PC-3 (cell line): ENCODE measurements around the gene ADARB2. TPM values are rescaled to one million over a fixed set of nuclear protein-coding genes. Genes with fewer than 3 reads are reported as not detected.
A peak's percentile ranks its signal among the peaks of the same experiment; 100 is the strongest.

Source experiments
- ATAC-seq: fragments of 200-7000 bp; cut with Tn5 transposase; 2 replicates; pipeline ENCODE4 v1.9.1; 2020; ENCODE audit warnings: mild to moderate bottlenecking, moderate library complexity
- BruUV-seq: library from RNA; stranded (reverse); fragments of 400-500 nt; replicated peaks from 2 replicates; lab custom pipeline; 2021; lab: Mats Ljungman, UMichigan
- CTCF ChIA-PET: fragments of 300-600 bp; sonication (Branson Sonifier 250); formaldehyde crosslinking; loops from one replicate; lab custom pipeline; 2022; ENCODE audit warnings: antibody characterized with exemption; lab: Charles Lee
- POLR2A ChIA-PET: fragments of 300-600 bp; sonication (Branson Sonifier 250); formaldehyde crosslinking; loops from one replicate; lab custom pipeline; 2022; ENCODE audit warnings: antibody characterized with exemption; ENCODE audit not compliant: unreplicated experiment; lab: Charles Lee
- DNase-seq: peaks from one replicate; pipeline ENCODE4 v3.0.0-alpha.2; 2015
- H2AFZ ChIP-seq: fragments of 300-600 bp; sonication (generic); 2 replicates; pipeline ENCODE4 v1.6.0; 2016; ENCODE audit warnings: antibody characterized with exemption, low read length
- H3F3A ChIP-seq: fragments of 300-600 bp; sonication (generic); one replicate; pipeline ENCODE4 v1.6.0; 2017; ENCODE audit warnings: antibody characterized with exemption, low read length, control low read depth, mild to moderate bottlenecking; ENCODE audit not compliant: unreplicated experiment
- H3K27ac ChIP-seq: fragments of 300-600 bp; sonication (generic); 2 replicates; pipeline ENCODE4 v1.5.1; 2016; ENCODE audit warnings: mild to moderate bottlenecking, low read length
- H3K27me3 ChIP-seq: fragments of 300-600 bp; sonication (generic); 2 replicates; pipeline ENCODE4 v1.6.1; 2016; ENCODE audit warnings: low read length, mixed read lengths
- H3K36me3 ChIP-seq: fragments of 300-600 bp; sonication (generic); 2 replicates; pipeline ENCODE4 v1.6.1; 2016; ENCODE audit warnings: low read depth, mixed run types, low read length, mixed read lengths
- H3K4me1 ChIP-seq: fragments of 300-600 bp; sonication (generic); 2 replicates; pipeline ENCODE4 v1.5.1; 2016; ENCODE audit warnings: low read length; ENCODE audit not compliant: insufficient read depth
- H3K4me2 ChIP-seq: fragments of 300-600 bp; sonication (generic); 2 replicates; pipeline ENCODE4 v1.6.0; 2016; ENCODE audit warnings: low read length
- H3K4me3 ChIP-seq: fragments of 300-600 bp; sonication (generic); 2 replicates; pipeline ENCODE4 v1.5.1; 2016; ENCODE audit warnings: mild to moderate bottlenecking, low read length, mixed read lengths
- H3K79me2 ChIP-seq: fragments of 300-600 bp; sonication (generic); 2 replicates; pipeline ENCODE4 v1.6.1; 2017; ENCODE audit warnings: low read length, mixed read lengths
- H3K9ac ChIP-seq: fragments of 300-600 bp; sonication (generic); 2 replicates; pipeline ENCODE4 v1.6.0; 2016; ENCODE audit warnings: mild to moderate bottlenecking, low read length
- H3K9me2 ChIP-seq: fragments of 300-600 bp; sonication (generic); replicated peaks from 2 replicates; pipeline ENCODE4 v1.6.1; 2016; ENCODE audit warnings: mixed run types, low read length, mixed read lengths
- H3K9me3 ChIP-seq: fragments of 300-600 bp; sonication (generic); 2 replicates; pipeline ENCODE4 v1.6.1; 2016; ENCODE audit warnings: low read length, mixed read lengths
- H4K20me1 ChIP-seq: fragments of 300-600 bp; sonication (generic); 2 replicates; pipeline ENCODE4 v1.6.1; 2016; ENCODE audit warnings: low read length, mixed read lengths
- CTCF ChIP-seq: fragments of 300-600 bp; sonication (generic); conservative IDR thresholded peaks from 2 replicates; pipeline ENCODE4 v1.5.1; 2017; ENCODE audit warnings: antibody characterized with exemption, low read depth, mild to moderate bottlenecking, low read length
- EZH2 ChIP-seq: fragments of 300-600 bp; sonication (generic); IDR thresholded peaks from one replicate; pipeline ENCODE4 v1.6.1; 2017; ENCODE audit warnings: antibody characterized with exemption, mild to moderate bottlenecking, low read length; ENCODE audit not compliant: unreplicated experiment
- EZH2phosphoT487 ChIP-seq: fragments of 300-600 bp; sonication (generic); IDR thresholded peaks from 2 replicates; pipeline ENCODE4 v1.6.1; 2018; ENCODE audit warnings: mild to moderate bottlenecking, antibody characterized with exemption, low read length, borderline replicate concordance
- intact Hi-C: fragments of 100-400 bp; cut with micrococcal nuclease; formaldehyde crosslinking; loops from 2 replicates; pipeline ENCODE4 v1.9.0; 2023
- total RNA-seq: library from RNA; depleted of rRNA; stranded (reverse); fragments of >200 nt; gene quantifications from 2 replicates; pipeline ENCODE4 v1.2.3, GENCODE V29; 2014

Gene ADARB2
- total RNA-seq, 1 experiment from 2014 or later, result not detected

- no peak overlapping the region for H3K9ac ChIP-seq
- H2AFZ ChIP-seq, result no peak overlapping the region
- ATAC-seq (no peak), DNase-seq (no peak)
- no peaks in the 10 kb centered on the region for H3K9me2 ChIP-seq
- no peaks in the 10 kb centered on the region for H4K20me1 ChIP-seq
- H3K4me2 ChIP-seq, result no peak overlapping the region
- no peak overlapping the region for H3K4me3 ChIP-seq
- H3F3A ChIP-seq, result no peaks in the 10 kb centered on the region
- no peak overlapping the region for H3K27ac ChIP-seq
- no peaks in the 10 kb centered on the region for H3K79me2 ChIP-seq
- H3K27me3 ChIP-seq, result no peaks in the 10 kb centered on the region; the same call in 1 of the 2 replicates
- CTCF ChIA-PET, result no interaction called here
- no TSS peak for BruUV-seq
- no peak for TF ChIP-seq EZH2phosphoT487
- TF ChIP-seq EZH2, result no peak
- TF ChIP-seq CTCF, result no peak
- H3K9me3 ChIP-seq, result no peaks in the 10 kb centered on the region
- POLR2A ChIA-PET, result no interaction called here
- H3K36me3 ChIP-seq, result no peaks in the 10 kb centered on the region
- intact Hi-C loops, result no loop called here
- no peaks in the 10 kb centered on the region for H3K4me1 ChIP-seq
Measured at GRCh38 chr10:1467334-1468076, 269.8 kb downstream of the ADARB2 start.

- no peak for DNase-seq
- no peak overlapping the region for H3K9ac ChIP-seq
- H4K20me1 ChIP-seq, result no peaks in the 10 kb centered on the region
- CTCF ChIA-PET, result no interaction called here
- TF ChIP-seq EZH2phosphoT487, result no peak
- no peak for TF ChIP-seq EZH2
- no peak for TF ChIP-seq CTCF
- no peak for ATAC-seq
- no peaks in the 10 kb centered on the region for H3K36me3 ChIP-seq
- H2AFZ ChIP-seq, result no peak overlapping the region
- no peaks in the 10 kb centered on the region for H3K9me2 ChIP-seq
- no peaks in the 10 kb centered on the region for H3K4me1 ChIP-seq
- H3K4me3 ChIP-seq, result no peak overlapping the region
- no peaks in the 10 kb centered on the region for H3K79me2 ChIP-seq
- no peaks in the 10 kb centered on the region for H3F3A ChIP-seq
- no peak overlapping the region for H3K27ac ChIP-seq
- intact Hi-C loops, result no loop called here
- peak overlapping the region; percentile 26; the same call in 1 of the 2 replicates for H3K4me2 ChIP-seq
- H3K27me3 ChIP-seq, result no peaks in the 10 kb centered on the region; the same call in 1 of the 2 replicates
- H3K9me3 ChIP-seq, result no peaks in the 10 kb centered on the region
- POLR2A ChIA-PET, result no interaction called here
- no TSS peak for BruUV-seq
Measured at GRCh38 chr10:1465993-1466764, 271.1 kb downstream of the ADARB2 start.
